NCI-H128 (cell line): ENCODE measurements around the gene POU2F2.
"Not testable (repeated sequence)": the region's sequence is repeated elsewhere in the genome, so short reads cannot be mapped to it uniquely, and the experiment has no call there.

Source experiments
- DNase-seq: peaks from one replicate; lab custom pipeline; 2025; ENCODE audit not compliant: unreplicated experiment; lab: John Stamatoyannopoulos, UW

Gene POU2F2

GRCh38 chr19:42105368-42105767 lies 26.9 kb downstream of the POU2F2 start:
- no peak for DNase-seq

DNA sequence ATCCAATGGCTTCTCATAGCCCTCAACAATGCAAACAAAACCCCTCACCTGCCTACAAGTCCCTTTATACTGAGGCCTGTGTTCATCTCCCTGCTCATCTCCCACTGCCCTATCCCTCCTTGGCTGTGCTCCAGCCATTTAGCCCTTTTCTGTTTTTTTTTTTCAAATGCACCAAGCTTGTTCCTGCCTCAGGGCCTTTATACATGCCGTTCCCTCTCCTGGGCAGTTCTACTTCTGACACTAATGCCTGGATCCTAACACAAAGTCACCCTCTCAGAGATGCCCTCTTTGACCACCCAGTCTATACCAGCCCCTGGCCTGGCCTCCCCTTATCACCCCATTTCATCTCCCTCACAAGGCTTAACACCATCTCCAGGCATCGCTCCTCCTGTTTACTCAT lies 29.4 kb downstream of the POU2F2 start:
- DNase-seq, result no peak

GRCh38 chr19:42100241-42100640 lies 32.0 kb downstream of the POU2F2 start:
- not testable (repeated sequence) for DNase-seq

GRCh38 chr19:42099336-42099925 lies 32.8 kb downstream of the POU2F2 start:
- no peak for DNase-seq

DNA sequence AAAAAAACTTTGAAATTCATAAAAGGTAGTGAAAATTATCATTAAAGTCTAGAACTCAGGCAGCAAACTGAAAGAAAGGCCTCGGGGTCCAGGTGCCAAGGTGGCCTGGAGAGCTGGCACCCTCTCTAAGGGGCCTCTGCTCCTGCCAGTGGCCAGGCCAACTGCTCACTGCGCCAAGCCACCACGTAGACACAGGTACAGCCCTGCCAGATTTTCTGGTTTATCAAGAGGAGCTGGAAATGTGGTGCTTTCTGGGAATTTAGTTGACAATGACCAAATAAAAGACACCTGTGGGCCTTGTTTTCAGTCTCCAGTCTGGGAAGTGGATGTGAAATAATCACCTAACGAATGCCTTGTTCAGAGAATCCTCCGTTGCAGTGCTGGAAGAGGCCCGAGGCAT lies 33.5 kb downstream of the POU2F2 start:
- no peak for DNase-seq

- DNase-seq, result no peak
Observed at GRCh38 chr19:42097461-42097860, 34.8 kb downstream of the POU2F2 start.

GRCh38 chr19:42096255-42096837 lies 35.9 kb downstream of the POU2F2 start:
- DNase-seq, result no peak

DNA sequence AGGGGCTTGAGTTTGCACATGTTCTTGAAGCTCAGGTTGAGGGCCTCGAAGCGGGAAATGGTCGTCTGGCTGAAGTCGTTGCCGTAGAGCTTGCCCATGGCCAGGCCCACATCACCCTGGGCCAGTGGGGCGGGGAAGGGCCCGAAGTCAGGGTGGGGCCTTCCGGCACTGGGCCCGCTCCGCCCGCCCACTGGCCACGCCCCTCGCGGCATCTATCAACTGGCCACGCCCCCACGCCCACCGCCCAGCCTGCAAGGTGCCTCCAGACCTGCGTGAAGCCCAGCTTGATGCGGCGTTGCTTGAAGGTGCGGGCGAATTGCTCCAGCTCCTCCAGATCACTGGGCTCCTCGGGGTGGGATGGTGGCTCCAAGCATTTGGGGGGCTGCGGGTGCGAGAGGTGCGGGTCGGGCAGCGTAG lies 36.4 kb downstream of the POU2F2 start:
- no peak for DNase-seq

- DNase-seq, result no peak
Observed at GRCh38 chr19:42095142-42095813, 37.0 kb downstream of the POU2F2 start.

DNA sequence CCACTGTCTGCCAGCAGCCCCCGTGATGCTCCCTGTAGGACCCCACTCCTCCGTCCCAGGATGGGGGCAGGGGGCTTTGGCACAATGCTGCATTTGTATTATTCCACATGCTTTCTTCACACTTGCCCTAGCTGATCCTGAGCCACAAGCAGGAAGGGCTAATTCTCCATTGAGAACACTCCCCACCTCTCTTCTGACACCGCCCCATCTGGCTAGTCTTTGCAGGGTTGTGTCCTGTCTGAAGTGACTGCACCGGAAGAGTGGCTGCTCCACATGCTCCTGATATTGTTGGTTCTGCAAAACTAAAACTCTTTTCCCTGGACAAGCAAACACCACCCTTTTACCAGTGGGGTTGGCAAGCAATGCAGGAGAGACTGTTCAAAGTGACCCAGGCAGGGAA lies 38.3 kb downstream of the POU2F2 start:
- DNase-seq, result no peak

- no peak for DNase-seq
Observed at GRCh38 chr19:42093505-42093904, 38.7 kb downstream of the POU2F2 start.

GRCh38 chr19:42092350-42092749 lies 39.9 kb downstream of the POU2F2 start:
- DNase-seq, result peak; percentile 66

GRCh38 chr19:42091742-42092141 lies 40.5 kb downstream of the POU2F2 start:
- no peak for DNase-seq

DNA sequence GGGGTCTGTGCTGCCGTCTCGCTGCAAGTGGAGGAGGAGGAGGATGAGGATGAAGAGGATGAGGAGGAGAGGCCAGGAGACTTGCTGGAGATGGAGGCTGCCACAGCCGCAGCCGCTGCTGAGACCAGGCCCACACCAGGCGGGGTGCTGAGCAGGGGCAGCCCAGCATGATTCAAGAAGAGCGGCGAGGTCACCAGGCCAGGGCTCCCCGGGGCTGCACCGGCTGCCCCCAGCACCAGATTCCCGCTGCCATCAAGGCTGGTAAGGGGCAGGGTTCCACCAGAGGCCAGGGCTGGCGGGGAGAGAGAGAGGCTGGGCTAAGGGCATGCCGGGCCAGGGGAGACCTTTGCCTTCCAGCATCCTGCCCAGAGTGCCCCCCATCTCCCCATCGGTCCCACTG lies 40.9 kb downstream of the POU2F2 start:
- no peak for DNase-seq

GRCh38 chr19:42090672-42091071 lies 41.6 kb downstream of the POU2F2 start:
- no peak for DNase-seq

DNA sequence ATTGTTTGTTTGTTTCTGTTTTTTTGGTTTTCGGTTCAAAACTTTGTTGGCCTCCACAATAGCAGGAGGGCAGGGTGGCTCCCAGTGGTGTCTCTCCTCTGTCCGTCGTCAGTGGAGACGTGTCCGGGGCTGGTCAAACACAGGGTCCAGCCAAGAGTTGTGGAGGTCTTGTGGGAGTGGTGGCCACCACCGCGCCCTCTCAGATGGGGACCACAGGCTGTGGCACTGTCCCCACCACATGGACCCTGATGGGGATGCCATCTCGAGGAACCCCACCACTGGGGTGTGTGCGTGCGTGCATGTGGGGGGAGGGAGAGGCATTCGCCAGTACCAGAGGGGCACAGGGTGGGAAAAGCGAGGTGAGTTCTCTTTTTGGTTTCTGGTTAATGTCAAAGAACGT lies 42.5 kb downstream of the POU2F2 start:
- DNase-seq, result no peak

GRCh38 chr19:42089191-42089750 lies 43.0 kb downstream of the POU2F2 start:
- no peak for DNase-seq

- no peak for DNase-seq
Observed at GRCh38 chr19:42088471-42089190, 43.6 kb downstream of the POU2F2 start.

DNA sequence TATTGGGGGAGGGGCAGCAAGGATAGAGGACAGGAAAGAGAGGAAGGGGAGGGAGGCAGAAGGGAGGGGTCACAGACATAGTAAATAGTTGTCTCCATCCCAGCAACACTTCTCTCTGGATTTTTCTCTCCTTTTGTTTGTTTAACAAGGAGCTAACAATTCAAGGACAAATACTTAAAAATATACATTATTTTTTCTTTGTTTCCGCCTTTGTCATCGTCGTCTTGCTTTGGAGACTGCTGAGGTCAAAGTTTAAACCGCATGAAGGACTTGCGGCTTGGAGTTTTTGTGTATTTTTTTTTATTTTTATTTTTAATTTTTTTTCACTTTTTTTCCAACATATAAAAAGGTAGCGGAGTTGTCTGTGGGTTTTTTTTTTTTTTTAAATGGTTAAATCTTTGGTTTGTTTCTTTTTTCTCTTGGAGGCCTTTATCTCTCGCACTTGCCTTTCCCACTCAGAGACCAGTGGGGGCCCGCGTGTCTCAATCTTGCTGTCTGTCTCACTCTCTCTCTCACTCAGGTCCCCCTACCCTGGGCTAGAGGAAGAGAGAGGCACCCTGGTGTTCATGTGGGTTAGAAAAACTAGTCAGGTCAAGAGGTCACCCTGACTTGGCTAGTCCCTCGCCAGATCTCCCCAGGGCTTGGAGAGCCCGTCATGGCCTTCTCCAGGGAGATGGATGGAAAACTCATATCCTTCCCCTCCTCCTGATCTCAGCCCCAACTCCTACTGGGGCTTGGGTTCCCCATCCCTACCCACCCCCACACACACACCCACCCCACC lies 45.3 kb downstream of the POU2F2 start:
- DNase-seq, result no peak

- DNase-seq, result no peak
Observed at GRCh38 chr19:42086188-42086736, 46.0 kb downstream of the POU2F2 start.

DNA sequence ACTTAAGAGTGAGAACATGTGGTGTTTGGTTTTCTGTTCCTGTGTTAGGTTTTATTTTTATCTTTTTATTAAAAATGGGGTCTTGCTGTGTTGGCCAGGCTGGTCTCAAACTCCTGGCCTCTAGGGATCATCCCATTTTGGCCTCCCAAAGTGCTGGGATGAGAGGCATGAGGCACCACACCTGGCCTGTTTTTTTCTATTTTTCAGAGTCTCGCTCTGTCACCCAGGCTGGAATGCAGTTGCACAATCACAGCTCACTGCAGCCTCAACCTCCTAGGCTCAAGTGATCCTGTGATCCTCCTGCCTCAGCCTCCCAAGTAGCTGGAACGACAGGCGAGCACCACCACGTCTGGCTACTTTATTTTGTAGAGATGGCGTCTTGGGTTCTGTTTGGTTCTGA lies 48.7 kb downstream of the POU2F2 start:
- no peak for DNase-seq
